ENCODE results near the gene MAP3K5.

- no peak for TF ChIP-seq RAD21 (CRISPR knock-in tag; conservative IDR thresholded peaks at IDR 0.05 in 1 of 2, IDR thresholded peaks at IDR 0.05 in 1 of 2)
- TF ChIP-seq CTCF (IDR thresholded peaks at IDR 0.05 in 2 of 3, conservative IDR thresholded peaks at IDR 0.05 in 1 of 3; ENCODE audit: insufficient read depth in 2 of 3, low read depth in 1 of 3, low read length in 3 of 3), result no peak
- TF ChIP-seq RBM17 (IDR thresholded peaks at IDR 0.05; ENCODE audit: borderline replicate concordance, low read depth, low read length), result no peak
- no peak for TF ChIP-seq GABPB1 (CRISPR knock-in tag; IDR thresholded peaks at IDR 0.05)
- TF ChIP-seq ESRRA (IDR thresholded peaks at IDR 0.05; ENCODE audit: borderline replicate concordance, low read depth), result no peak
- TF ChIP-seq SIN3A (IDR thresholded peaks at IDR 0.05; ENCODE audit: borderline replicate concordance in 2 of 2, control insufficient read depth in 1 of 2, low read depth in 2 of 2, low read length in 2 of 2), result no peak
- TF ChIP-seq, protein P1, sequence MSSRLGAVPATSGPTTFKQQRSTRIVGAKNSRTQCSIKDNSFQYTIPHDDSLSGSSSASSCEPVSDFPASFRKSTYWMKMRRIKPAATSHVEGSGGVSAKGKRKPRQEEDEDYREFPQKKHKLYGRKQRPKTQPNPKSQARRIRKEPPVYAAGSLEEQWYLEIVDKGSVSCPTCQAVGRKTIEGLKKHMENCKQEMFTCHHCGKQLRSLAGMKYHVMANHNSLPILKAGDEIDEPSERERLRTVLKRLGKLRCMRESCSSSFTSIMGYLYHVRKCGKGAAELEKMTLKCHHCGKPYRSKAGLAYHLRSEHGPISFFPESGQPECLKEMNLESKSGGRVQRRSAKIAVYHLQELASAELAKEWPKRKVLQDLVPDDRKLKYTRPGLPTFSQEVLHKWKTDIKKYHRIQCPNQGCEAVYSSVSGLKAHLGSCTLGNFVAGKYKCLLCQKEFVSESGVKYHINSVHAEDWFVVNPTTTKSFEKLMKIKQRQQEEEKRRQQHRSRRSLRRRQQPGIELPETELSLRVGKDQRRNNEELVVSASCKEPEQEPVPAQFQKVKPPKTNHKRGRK (tag; IDR thresholded peaks at IDR 0.05), result no peak
- TF ChIP-seq TAF1 (IDR thresholded peaks at IDR 0.05; ENCODE audit: control insufficient read depth, extremely low read depth, insufficient read depth, low read length, severe bottlenecking), result no peak
- TF ChIP-seq SLC30A9 (CRISPR knock-in tag; IDR thresholded peaks at IDR 0.05), result no peak
- TF ChIP-seq NRF1 (conservative IDR thresholded peaks at IDR 0.05 in 1 of 2, IDR thresholded peaks at IDR 0.05 in 1 of 2), result no peak
- no peak for TF ChIP-seq RFX5 (IDR thresholded peaks at IDR 0.05; ENCODE audit: low read depth, low read length)
- no peak for TF ChIP-seq ERF (CRISPR knock-in tag; IDR thresholded peaks at IDR 0.05)
- no peak for TF ChIP-seq MITF (IDR thresholded peaks at IDR 0.05)
- no peak for TF ChIP-seq ZEB2 (IDR thresholded peaks at IDR 0.05)
These were observed 59.4 kb downstream of the MAP3K5 start for GRCh38 chr6:136732889-136733288.
